ENCODE data around the gene ISL2. TPM values are rescaled to one million over a fixed set of nuclear protein-coding genes. Genes with fewer than 3 reads are reported as not detected.
"Not testable (repeated sequence)": the region's sequence is repeated elsewhere in the genome, so short reads cannot be mapped to it uniquely, and the experiment has no call there.

The ISL2 gene
- total RNA-seq, 1 experiment from 2014 or later, result 0.51 TPM

GRCh38 chr15:76293361-76293760 lies 43.2 kb upstream of the ISL2 start:
- no TSS peak for BruUV-seq (replicated peaks)
- Histone ChIP-seq H3K27me3 (ENCODE audit: control insufficient read depth, insufficient read depth, low read length) (no peaks in the 10 kb centered on the region), H3K27ac (ENCODE audit: low read length) (no peak overlapping the region), H3K36me3 (ENCODE audit: control insufficient read depth, insufficient read depth, low read length) (no peaks in the 10 kb centered on the region), H3K4me3 (ENCODE audit: low read depth in 2 of 2, low read length in 2 of 2) (no peak overlapping the region), H3K9me3 (ENCODE audit: control insufficient read depth, insufficient read depth, low read depth, low read length) (no peaks in the 10 kb centered on the region), H3K4me1 (ENCODE audit: control insufficient read depth, insufficient read depth, low read length) (no peaks in the 10 kb centered on the region)
- ChIA-PET CTCF (no interaction called here), POLR2A (no interaction called here)
- in situ Hi-C loops (cut with HindIII; ENCODE audit: low pct_unique_long_range_greater_than_20kb, low sequenced_read_pairs), result no loop called here
- ATAC-seq, result no peak
- intact Hi-C loops (cut with micrococcal nuclease; ENCODE audit: unreplicated experiment), result no loop called here
- TF ChIP-seq SIN3A (IDR thresholded peaks at IDR 0.05; ENCODE audit: borderline replicate concordance, insufficient read depth, low read depth, low read length), result no peak
- no peak for TF ChIP-seq CTCF (IDR thresholded peaks at IDR 0.05)
- TF ChIP-seq POLR2AphosphoS5 (IDR thresholded peaks at IDR 0.05; ENCODE audit: low read depth, low read length), result no peak
- TF ChIP-seq TCF7L2 (IDR thresholded peaks at IDR 0.05; ENCODE audit: low read depth, low read length), result no peak
- TF ChIP-seq, protein P1, sequence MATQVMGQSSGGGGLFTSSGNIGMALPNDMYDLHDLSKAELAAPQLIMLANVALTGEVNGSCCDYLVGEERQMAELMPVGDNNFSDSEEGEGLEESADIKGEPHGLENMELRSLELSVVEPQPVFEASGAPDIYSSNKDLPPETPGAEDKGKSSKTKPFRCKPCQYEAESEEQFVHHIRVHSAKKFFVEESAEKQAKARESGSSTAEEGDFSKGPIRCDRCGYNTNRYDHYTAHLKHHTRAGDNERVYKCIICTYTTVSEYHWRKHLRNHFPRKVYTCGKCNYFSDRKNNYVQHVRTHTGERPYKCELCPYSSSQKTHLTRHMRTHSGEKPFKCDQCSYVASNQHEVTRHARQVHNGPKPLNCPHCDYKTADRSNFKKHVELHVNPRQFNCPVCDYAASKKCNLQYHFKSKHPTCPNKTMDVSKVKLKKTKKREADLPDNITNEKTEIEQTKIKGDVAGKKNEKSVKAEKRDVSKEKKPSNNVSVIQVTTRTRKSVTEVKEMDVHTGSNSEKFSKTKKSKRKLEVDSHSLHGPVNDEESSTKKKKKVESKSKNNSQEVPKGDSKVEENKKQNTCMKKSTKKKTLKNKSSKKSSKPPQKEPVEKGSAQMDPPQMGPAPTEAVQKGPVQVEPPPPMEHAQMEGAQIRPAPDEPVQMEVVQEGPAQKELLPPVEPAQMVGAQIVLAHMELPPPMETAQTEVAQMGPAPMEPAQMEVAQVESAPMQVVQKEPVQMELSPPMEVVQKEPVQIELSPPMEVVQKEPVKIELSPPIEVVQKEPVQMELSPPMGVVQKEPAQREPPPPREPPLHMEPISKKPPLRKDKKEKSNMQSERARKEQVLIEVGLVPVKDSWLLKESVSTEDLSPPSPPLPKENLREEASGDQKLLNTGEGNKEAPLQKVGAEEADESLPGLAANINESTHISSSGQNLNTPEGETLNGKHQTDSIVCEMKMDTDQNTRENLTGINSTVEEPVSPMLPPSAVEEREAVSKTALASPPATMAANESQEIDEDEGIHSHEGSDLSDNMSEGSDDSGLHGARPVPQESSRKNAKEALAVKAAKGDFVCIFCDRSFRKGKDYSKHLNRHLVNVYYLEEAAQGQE (IDR thresholded peaks at IDR 0.05; ENCODE audit: insufficient read depth in 1 of 2, low read depth in 2 of 2, low read length in 1 of 2), result no peak
- no peak for DNase-seq (ENCODE audit: low read depth, low spot score)

DNA sequence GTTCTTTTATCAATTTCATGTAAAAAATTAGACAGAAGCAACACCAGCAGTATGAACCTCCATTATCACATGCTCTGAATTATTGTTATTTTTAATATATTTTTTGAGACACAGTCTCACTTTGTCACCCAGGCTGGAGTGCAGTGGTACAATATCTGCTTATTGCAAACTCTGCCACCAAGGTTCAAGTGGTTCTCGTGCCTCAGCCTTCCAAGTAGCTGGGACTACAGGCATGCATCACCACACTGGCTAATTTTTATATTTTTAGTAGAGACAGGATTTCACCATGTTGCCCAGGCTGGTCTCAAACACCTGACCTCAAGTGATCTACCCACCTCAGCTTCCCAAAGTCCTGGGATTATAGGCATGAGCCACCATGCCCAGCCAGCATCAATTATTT lies 42.1 kb upstream of the ISL2 start:
- H3K36me3 ChIP-seq (ENCODE audit: control insufficient read depth, insufficient read depth, low read length); H3K4me3 ChIP-seq (ENCODE audit: low read depth in 2 of 2, low read length in 2 of 2); in situ Hi-C loops (cut with HindIII; ENCODE audit: low pct_unique_long_range_greater_than_20kb, low sequenced_read_pairs); H3K4me1 ChIP-seq (ENCODE audit: control insufficient read depth, insufficient read depth, low read length); BruUV-seq (replicated peaks); intact Hi-C loops (cut with micrococcal nuclease; ENCODE audit: unreplicated experiment); DNase-seq (ENCODE audit: low read depth, low spot score); CTCF ChIA-PET; H3K9me3 ChIP-seq (ENCODE audit: control insufficient read depth, insufficient read depth, low read depth, low read length); H3K27me3 ChIP-seq (ENCODE audit: control insufficient read depth, insufficient read depth, low read length); ATAC-seq; H3K27ac ChIP-seq (ENCODE audit: low read length); POLR2A ChIA-PET: not testable (repeated sequence)

DNA sequence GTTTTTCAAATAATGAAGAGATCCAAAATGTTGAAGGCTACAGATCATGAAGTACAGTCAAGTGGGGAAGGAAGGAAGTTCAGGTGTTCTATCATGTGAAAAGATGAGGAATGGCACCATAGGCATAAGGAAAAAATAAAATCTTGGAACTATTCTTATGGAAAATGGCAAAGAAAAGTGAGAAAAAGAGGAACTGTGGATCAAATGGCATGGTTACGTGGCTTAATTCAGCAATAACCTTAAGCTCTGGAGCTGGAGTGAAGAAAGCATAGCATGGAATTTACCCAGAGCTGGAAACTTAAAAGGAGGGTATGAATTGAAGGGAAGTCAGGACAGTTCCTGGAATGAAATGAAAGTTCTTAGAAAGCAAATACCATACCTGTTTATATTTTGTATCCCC lies 39.7 kb upstream of the ISL2 start:
- no peak for TF ChIP-seq CTCF (IDR thresholded peaks at IDR 0.05)
- no peak for TF ChIP-seq SIN3A (IDR thresholded peaks at IDR 0.05; ENCODE audit: borderline replicate concordance, insufficient read depth, low read depth, low read length)
- no peak for TF ChIP-seq POLR2AphosphoS5 (IDR thresholded peaks at IDR 0.05; ENCODE audit: low read depth, low read length)
- TF ChIP-seq TCF7L2 (IDR thresholded peaks at IDR 0.05; ENCODE audit: low read depth, low read length), result no peak
- TF ChIP-seq, protein P1 (IDR thresholded peaks at IDR 0.05; ENCODE audit: insufficient read depth in 1 of 2, low read depth in 2 of 2, low read length in 1 of 2), result no peak
- H3K4me3 ChIP-seq (ENCODE audit: low read depth in 2 of 2, low read length in 2 of 2), result no peak overlapping the region
- ATAC-seq (no peak), DNase-seq (ENCODE audit: low read depth, low spot score) (no peak)
- H3K36me3 ChIP-seq (ENCODE audit: control insufficient read depth, insufficient read depth, low read length), result no peaks in the 10 kb centered on the region
- ChIA-PET POLR2A (interaction anchor here (1.1 kb wide), 1 partner anchor 22 kb away, joined by 3 read pairs; no protein-coding TSS in a partner anchor), CTCF (no interaction called here)
- BruUV-seq (replicated peaks), result no TSS peak
- no peaks in the 10 kb centered on the region for H3K27me3 ChIP-seq (ENCODE audit: control insufficient read depth, insufficient read depth, low read length)
- no peak overlapping the region for H3K27ac ChIP-seq (ENCODE audit: low read length)
- no peaks in the 10 kb centered on the region for H3K4me1 ChIP-seq (ENCODE audit: control insufficient read depth, insufficient read depth, low read length)
- H3K9me3 ChIP-seq (ENCODE audit: control insufficient read depth, insufficient read depth, low read depth, low read length), result no peaks in the 10 kb centered on the region
- in situ Hi-C loops (cut with HindIII; ENCODE audit: low pct_unique_long_range_greater_than_20kb, low sequenced_read_pairs) (no loop called here), intact Hi-C loops (cut with micrococcal nuclease; ENCODE audit: unreplicated experiment) (no loop called here)

DNA sequence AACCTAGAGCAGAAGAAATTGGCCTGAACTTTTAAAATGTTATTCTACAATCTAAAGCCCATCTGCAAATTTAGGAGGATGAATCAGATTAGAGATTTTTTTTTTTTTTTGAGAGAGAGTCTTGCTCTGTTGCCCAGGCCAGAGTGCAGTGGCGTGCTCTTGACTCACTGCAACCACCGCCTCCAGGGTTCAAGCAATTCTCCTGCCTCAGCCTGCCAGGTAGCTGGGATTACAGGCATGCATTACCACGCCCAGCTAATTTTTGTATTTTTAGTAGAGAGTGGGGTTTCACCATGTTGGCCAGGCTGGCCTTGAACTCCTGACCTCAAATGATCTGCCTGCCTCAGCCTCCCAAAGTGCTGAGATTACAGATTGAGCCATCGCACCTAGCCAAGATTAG lies 38.6 kb upstream of the ISL2 start:
- H3K27ac ChIP-seq (ENCODE audit: low read length); CTCF ChIA-PET; ATAC-seq; in situ Hi-C loops (cut with HindIII; ENCODE audit: low pct_unique_long_range_greater_than_20kb, low sequenced_read_pairs); DNase-seq (ENCODE audit: low read depth, low spot score); BruUV-seq (replicated peaks); H3K27me3 ChIP-seq (ENCODE audit: control insufficient read depth, insufficient read depth, low read length); H3K9me3 ChIP-seq (ENCODE audit: control insufficient read depth, insufficient read depth, low read depth, low read length); intact Hi-C loops (cut with micrococcal nuclease; ENCODE audit: unreplicated experiment); H3K36me3 ChIP-seq (ENCODE audit: control insufficient read depth, insufficient read depth, low read length); H3K4me1 ChIP-seq (ENCODE audit: control insufficient read depth, insufficient read depth, low read length); H3K4me3 ChIP-seq (ENCODE audit: low read depth in 2 of 2, low read length in 2 of 2): not testable (repeated sequence)
- POLR2A ChIA-PET, result interaction anchor here (0.5 kb wide), 1 partner anchor 1295 kb away, joined by 3 read pairs; no protein-coding TSS in a partner anchor

Measured in Panc1 (cell line).